IPS-20b (cell line): ENCODE data around the gene OFD1.

Source experiments
- H3K27ac ChIP-seq: one replicate; pipeline ENCODE4 v1.5.1; 2013; ENCODE audit warnings: low read length
- H3K27me3 ChIP-seq: 2 replicates; pipeline ENCODE4 v1.6.1; 2013; ENCODE audit warnings: mild to moderate bottlenecking, low read length, inconsistent platforms; ENCODE audit not compliant: insufficient read depth
- H3K36me3 ChIP-seq: 2 replicates; pipeline ENCODE4 v1.6.1; 2013; ENCODE audit warnings: low read depth, mild to moderate bottlenecking, inconsistent platforms, low read length, moderate library complexity; ENCODE audit not compliant: insufficient read depth
- H3K4me1 ChIP-seq: 2 replicates; pipeline ENCODE4 v1.6.1; 2013; ENCODE audit warnings: mild to moderate bottlenecking, control low read depth, inconsistent platforms, low read length, moderate library complexity; ENCODE audit not compliant: insufficient read depth
- H3K4me3 ChIP-seq: 2 replicates; pipeline ENCODE4 v1.5.1; 2013; ENCODE audit warnings: mild to moderate bottlenecking, low read length, inconsistent platforms
- H3K9ac ChIP-seq: 2 replicates; pipeline ENCODE4 v1.6.1; 2013; ENCODE audit warnings: low read depth, mild to moderate bottlenecking, inconsistent platforms, low read length, moderate library complexity
- H3K9me3 ChIP-seq: 2 replicates; pipeline ENCODE4 v1.6.1; 2013; ENCODE audit warnings: mild to moderate bottlenecking, low read depth, low read length, inconsistent platforms; ENCODE audit not compliant: insufficient read depth

Gene OFD1

DNA sequence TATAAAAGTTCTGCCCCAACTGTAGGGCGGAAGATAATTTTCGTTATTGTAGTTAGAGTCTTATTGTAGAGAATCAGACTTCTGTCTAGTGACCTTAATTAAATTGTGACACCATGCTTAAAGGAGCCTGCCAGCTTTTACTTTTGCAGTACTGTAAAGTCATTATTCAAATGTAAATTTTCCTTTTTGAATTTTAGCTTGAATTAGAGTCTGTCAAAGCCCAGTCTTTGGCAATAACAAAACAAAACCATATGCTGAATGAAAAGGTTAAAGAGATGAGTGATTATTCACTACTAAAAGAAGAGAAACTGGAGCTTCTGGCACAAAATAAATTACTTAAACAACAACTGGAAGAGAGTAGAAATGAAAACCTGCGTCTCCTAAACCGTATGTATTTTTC lies 21.8 kb downstream of the OFD1 start:
- H3K9ac ChIP-seq = no peak overlapping the region
- peaks cover 87% of the 10 kb centered on the region for H3K36me3 ChIP-seq
- H3K27ac ChIP-seq = no peak overlapping the region
- H3K27me3 ChIP-seq = no peaks in the 10 kb centered on the region
- no peaks in the 10 kb centered on the region for H3K9me3 ChIP-seq
- H3K4me1 ChIP-seq = peaks cover 11% of the 10 kb centered on the region; the same call in 1 of the 2 replicates
- no peak overlapping the region for H3K4me3 ChIP-seq

DNA sequence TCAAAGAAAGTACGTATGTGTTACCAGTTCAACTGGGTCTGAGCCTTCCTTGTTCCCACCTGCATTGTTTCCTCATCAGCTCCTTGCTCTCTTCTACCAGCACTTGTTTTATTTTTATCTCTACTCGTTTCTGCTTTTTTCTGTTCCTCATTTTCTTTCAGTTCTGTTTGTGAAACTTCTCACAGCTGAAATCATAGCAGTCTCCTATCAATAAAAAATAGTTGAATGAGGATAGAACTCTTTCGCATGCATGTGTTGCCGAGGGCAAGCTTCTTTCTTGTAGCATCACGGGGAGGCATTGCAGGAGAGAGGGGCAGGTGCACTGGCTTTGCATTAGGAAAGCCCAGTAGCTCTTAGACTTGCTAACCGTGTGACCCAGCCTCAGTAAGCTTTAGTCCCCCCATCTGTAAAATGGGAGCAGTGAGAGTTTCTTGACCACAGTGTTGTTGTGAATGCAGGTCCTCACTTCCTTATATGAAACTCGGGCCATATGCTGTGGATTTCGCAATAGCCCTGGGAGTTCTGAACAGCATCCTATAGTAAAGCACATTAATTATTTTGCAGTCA lies 24.7 kb downstream of the OFD1 start:
- Histone ChIP-seq H3K27me3 (no peaks in the 10 kb centered on the region), H3K4me1 (peaks cover 23% of the 10 kb centered on the region; the same call in 1 of the 2 replicates), H3K27ac (no peak overlapping the region), H3K4me3 (no peak overlapping the region), H3K36me3 (peaks cover 83% of the 10 kb centered on the region), H3K9ac (no peak overlapping the region), H3K9me3 (no peaks in the 10 kb centered on the region)

DNA sequence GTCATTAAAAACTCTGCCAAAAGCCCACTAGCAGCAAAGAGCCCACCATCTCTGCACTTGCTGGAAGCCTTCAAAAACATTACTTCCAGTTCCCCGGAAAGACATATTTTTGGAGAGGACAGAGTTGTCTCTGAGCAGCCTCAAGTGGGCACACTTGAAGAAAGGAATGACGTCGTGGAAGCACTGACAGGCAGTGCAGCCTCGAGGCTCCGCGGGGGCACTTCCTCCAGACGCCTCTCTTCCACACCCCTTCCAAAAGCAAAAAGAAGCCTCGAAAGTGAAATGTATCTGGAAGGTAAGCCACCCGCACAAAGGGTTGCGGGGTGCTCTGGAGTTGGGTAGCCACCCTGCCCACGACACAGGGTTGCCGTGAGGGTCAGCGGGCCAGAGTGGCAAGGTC lies 25.9 kb downstream of the OFD1 start:
- no peak overlapping the region; the same call in 1 of the 2 replicates for H3K9ac ChIP-seq

GRCh38 chrX:13761606-13762414 lies 27.3 kb downstream of the OFD1 start:
- H3K9me3 ChIP-seq = no peaks in the 10 kb centered on the region
- peaks cover 87% of the 10 kb centered on the region for H3K36me3 ChIP-seq
- no peak overlapping the region; the same call in 1 of the 2 replicates for H3K9ac ChIP-seq
- peaks cover 23% of the 10 kb centered on the region; the same call in 1 of the 2 replicates for H3K4me1 ChIP-seq
- peak overlapping the region; percentile 41 for H3K4me3 ChIP-seq
- H3K27me3 ChIP-seq = no peaks in the 10 kb centered on the region
- H3K27ac ChIP-seq = no peak overlapping the region

More for the DNA sequence above, 25.9 kb downstream of the OFD1 start:
- Histone ChIP-seq H3K4me3 (no peak overlapping the region), H3K27ac (no peak overlapping the region), H3K9me3 (no peaks in the 10 kb centered on the region), H3K4me1 (peaks cover 23% of the 10 kb centered on the region; the same call in 1 of the 2 replicates), H3K27me3 (no peaks in the 10 kb centered on the region), H3K36me3 (peaks cover 83% of the 10 kb centered on the region)

DNA sequence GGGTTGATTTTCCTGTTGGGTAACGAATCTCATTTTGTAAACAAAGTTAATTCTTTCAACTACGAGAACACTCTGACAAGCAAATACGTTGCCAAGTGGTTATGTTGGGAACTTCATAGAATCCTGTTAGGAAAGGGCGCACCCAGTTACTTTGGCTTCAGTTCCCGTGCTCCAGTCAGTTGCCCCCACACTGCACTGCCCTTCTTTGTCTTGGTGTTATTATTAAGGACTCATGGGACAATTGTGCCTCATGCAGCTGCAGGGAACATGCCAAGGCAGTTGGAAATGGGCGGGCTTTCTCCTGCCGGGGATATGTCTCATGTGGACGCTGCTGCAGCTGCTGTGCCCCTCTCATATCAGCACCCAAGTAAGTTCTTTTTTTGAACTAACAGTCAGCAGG lies 28.9 kb downstream of the OFD1 start:
- Histone ChIP-seq H3K4me1 (peaks cover 23% of the 10 kb centered on the region; the same call in 1 of the 2 replicates), H3K27ac (no peak overlapping the region), H3K27me3 (no peaks in the 10 kb centered on the region), H3K9ac (no peak overlapping the region; the same call in 1 of the 2 replicates), H3K36me3 (peaks cover 87% of the 10 kb centered on the region), H3K4me3 (no peak overlapping the region), H3K9me3 (no peaks in the 10 kb centered on the region)

- H3K27me3 ChIP-seq = no peaks in the 10 kb centered on the region
Measured at GRCh38 chrX:13764281-13764680, 29.7 kb downstream of the OFD1 start.

GRCh38 chrX:13764765-13765164 lies 30.2 kb downstream of the OFD1 start:
- Histone ChIP-seq H3K27ac (no peak overlapping the region), H3K27me3 (no peaks in the 10 kb centered on the region), H3K9me3 (no peaks in the 10 kb centered on the region), H3K4me3 (no peak overlapping the region), H3K4me1 (peaks cover 23% of the 10 kb centered on the region; the same call in 1 of the 2 replicates), H3K36me3 (peaks cover 87% of the 10 kb centered on the region), H3K9ac (no peak overlapping the region)

More at GRCh38 chrX:13764281-13764680, 29.7 kb downstream of the OFD1 start:
- H3K36me3 ChIP-seq = peaks cover 87% of the 10 kb centered on the region
- H3K4me3 ChIP-seq = no peak overlapping the region
- H3K9ac ChIP-seq = no peak overlapping the region
- H3K9me3 ChIP-seq = no peaks in the 10 kb centered on the region
- peaks cover 23% of the 10 kb centered on the region; the same call in 1 of the 2 replicates for H3K4me1 ChIP-seq
- H3K27ac ChIP-seq = no peak overlapping the region

DNA sequence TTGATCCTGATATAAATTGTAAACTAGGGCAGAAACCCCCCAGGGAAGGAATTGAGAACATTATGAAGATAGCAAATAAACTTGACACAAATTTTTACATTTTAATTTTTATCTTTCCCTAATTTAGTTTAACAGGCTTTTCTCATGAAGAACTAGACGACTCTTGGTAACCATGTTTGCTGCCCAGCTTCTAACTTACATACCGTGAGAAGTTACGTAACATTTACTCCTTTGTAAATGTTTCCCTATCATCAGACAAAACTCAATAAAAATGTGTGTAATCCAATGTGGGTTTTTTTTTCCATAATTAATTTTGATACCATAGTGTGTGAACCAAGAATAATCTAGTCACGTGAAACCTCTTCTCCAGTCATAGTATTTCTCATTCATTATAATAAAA lies 34.4 kb downstream of the OFD1 start:
- Histone ChIP-seq H3K9me3 (no peaks in the 10 kb centered on the region), H3K4me3 (no peak overlapping the region), H3K4me1 (peaks cover under 1% of the 10 kb centered on the region; the same call in 1 of the 2 replicates), H3K36me3 (peaks cover 95% of the 10 kb centered on the region), H3K27me3 (no peaks in the 10 kb centered on the region), H3K27ac (no peak overlapping the region), H3K9ac (no peak overlapping the region)

DNA sequence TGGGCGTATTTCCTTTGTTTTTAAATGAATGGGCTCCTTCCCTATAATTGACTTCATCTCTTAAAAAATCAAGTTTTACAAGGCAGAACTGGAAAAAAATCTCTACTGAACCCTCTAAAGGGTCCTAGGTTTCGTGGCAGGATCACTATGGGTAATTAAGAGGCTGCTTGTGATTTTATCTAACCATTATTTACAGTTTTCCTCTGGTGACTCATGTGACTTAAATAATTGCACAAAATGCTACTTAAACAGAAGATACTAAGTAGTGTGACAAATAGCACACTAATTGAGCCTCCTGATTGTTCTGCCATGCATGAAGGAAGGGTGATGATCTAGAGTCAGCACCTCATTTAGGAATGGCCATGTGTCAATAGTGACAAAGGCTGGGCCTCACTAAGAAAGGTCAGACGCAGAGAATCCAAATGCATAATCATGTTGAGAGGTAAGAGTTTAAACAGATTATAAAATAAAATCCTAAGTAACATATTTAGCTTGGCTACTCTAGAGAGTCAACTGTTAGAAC lies 35.5 kb downstream of the OFD1 start:
- Histone ChIP-seq H3K27ac (no peak overlapping the region), H3K36me3 (peaks cover 99% of the 10 kb centered on the region), H3K9me3 (no peaks in the 10 kb centered on the region), H3K4me1 (no peaks in the 10 kb centered on the region; the same call in 1 of the 2 replicates), H3K27me3 (no peaks in the 10 kb centered on the region), H3K9ac (no peak overlapping the region), H3K4me3 (no peak overlapping the region)

DNA sequence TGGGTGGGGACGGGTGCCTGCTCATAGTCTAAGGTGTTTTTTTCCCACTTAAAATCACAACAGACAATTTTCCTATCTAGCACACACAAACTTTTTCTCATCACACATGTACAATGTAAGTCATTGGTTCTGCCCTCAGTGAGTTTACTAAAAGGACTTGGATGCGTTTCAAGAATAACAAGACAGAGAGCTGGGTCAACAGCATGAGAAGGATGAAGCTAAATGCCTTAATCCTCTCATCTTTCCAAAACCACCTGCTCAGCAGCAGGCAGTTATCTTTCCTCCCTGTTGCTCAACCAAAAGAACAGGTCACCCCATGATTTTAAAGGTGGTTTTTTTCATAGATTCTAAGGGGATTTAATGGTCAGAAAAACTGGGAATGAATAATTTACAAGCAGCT lies 40.1 kb downstream of the OFD1 start:
- Histone ChIP-seq H3K4me1 (no peaks in the 10 kb centered on the region), H3K9ac (no peak overlapping the region), H3K4me3 (no peak overlapping the region), H3K9me3 (no peaks in the 10 kb centered on the region), H3K27me3 (no peaks in the 10 kb centered on the region), H3K27ac (no peak overlapping the region), H3K36me3 (peaks cover 92% of the 10 kb centered on the region)

GRCh38 chrX:13775837-13776236 lies 41.3 kb downstream of the OFD1 start:
- H3K36me3 ChIP-seq = peaks cover 80% of the 10 kb centered on the region
- no peak overlapping the region for H3K27ac ChIP-seq
- no peaks in the 10 kb centered on the region for H3K27me3 ChIP-seq
- H3K4me3 ChIP-seq = no peak overlapping the region
- no peaks in the 10 kb centered on the region for H3K9me3 ChIP-seq
- no peak overlapping the region for H3K9ac ChIP-seq
- no peaks in the 10 kb centered on the region for H3K4me1 ChIP-seq
